ENCODE results near the gene MPC2. TPM values are rescaled to one million over a fixed set of nuclear protein-coding genes. Genes with fewer than 3 reads are reported as not detected.

MPC2 gene
- total and polyA plus RNA-seq, 12 donors: 50.0 to 186 (median 111) TPM

GRCh38 chr1:167916766-167917511 lies 19.9 kb downstream of the MPC2 start:
- 95 to 98% (median 97%) methylated on average over 6 of the region's 6 CpGs for WGBS, 4 donors
- no peak for DNase-seq
- Histone ChIP-seq H3K9me3 (replicated peaks in 1 of 3) (no peaks in the 10 kb centered on the region), H3K36me3 (replicated peaks in 1 of 2) (no peaks in the 10 kb centered on the region), H3K4me1 (replicated peaks in 1 of 2) (peaks cover 4 to 6% of the 10 kb centered on the region in 2 donors), H3K27ac (no peak overlapping the region), H3K27me3 (no peaks in the 10 kb centered on the region), H3K4me3 (no peak overlapping the region)
- intact Hi-C loops (cut with DNase I): no loop called here
- TF ChIP-seq POLR2A (IDR thresholded peaks at IDR 0.05) (no peak), CTCF (IDR thresholded peaks at IDR 0.05) (no peak)

GRCh38 chr1:167915569-167915968 lies 21.3 kb downstream of the MPC2 start:
- no peak overlapping the region for H3K4me3 ChIP-seq
- no peaks in the 10 kb centered on the region for H3K36me3 ChIP-seq (replicated peaks in 1 of 2)
- no peak for DNase-seq
- H3K4me1 ChIP-seq (replicated peaks in 1 of 2): no peaks in the 10 kb centered on the region
- no peaks in the 10 kb centered on the region for H3K27me3 ChIP-seq
- 95 to 98% (median 96%) methylated on average over 8 of the region's 8 CpGs for WGBS, 4 donors
- TF ChIP-seq POLR2A (IDR thresholded peaks at IDR 0.05) (no peak), CTCF (IDR thresholded peaks at IDR 0.05) (no peak)
- no peak overlapping the region for H3K27ac ChIP-seq
- H3K9me3 ChIP-seq (replicated peaks in 1 of 3): no peaks in the 10 kb centered on the region
- intact Hi-C loops (cut with DNase I): no loop called here

- Histone ChIP-seq H3K9me3 (replicated peaks in 1 of 3) (no peaks in the 10 kb centered on the region), H3K27ac (no peak within 1 kb of the TSS), H3K27me3 (no peaks in the 10 kb centered on the region), H3K36me3 (replicated peaks in 1 of 2) (no peaks in the 10 kb centered on the region), H3K4me1 (replicated peaks in 1 of 2) (no peaks in the 10 kb centered on the region), H3K4me3 (no peak within 1 kb of the TSS)
- WGBS, 4 donors: 92 to 95% (median 92%) methylated on average over 9 of the region's 9 CpGs
- no peak for DNase-seq
- TF ChIP-seq POLR2A (IDR thresholded peaks at IDR 0.05) (no peak), CTCF (IDR thresholded peaks at IDR 0.05) (no peak)
- intact Hi-C loops (cut with DNase I): no loop called here
These were observed 22.9 kb downstream of the MPC2 start, which contains the start of gene ADCY10 for GRCh38 chr1:167913895-167914496. ADCY10 (minus strand) TSS chr1:167914134; CDS start chr1:167905140, 8,994 bp downstream.

- WGBS, 4 donors: 60 to 68% (median 64%) methylated on average over 7 of the region's 7 CpGs
- Histone ChIP-seq H3K4me3 (no peak overlapping the region), H3K27ac (no peak overlapping the region), H3K36me3 (replicated peaks in 1 of 2) (no peaks in the 10 kb centered on the region), H3K9me3 (replicated peaks in 1 of 3) (no peaks in the 10 kb centered on the region), H3K27me3 (no peaks in the 10 kb centered on the region), H3K4me1 (replicated peaks in 1 of 2) (no peaks in the 10 kb centered on the region)
- intact Hi-C loops (cut with DNase I): no loop called here
- TF ChIP-seq CTCF (IDR thresholded peaks at IDR 0.05): no peak
- DNase-seq: no peak
These were observed 24.6 kb downstream of the MPC2 start for GRCh38 chr1:167912294-167912693.
